HFF-Myc (cell line): ENCODE results near the gene SF1.

Experiments
- DNase-seq: peaks from one replicate; pipeline ENCODE4 v3.0.0-alpha.2; 2011; ENCODE audit warnings: low read depth; ENCODE audit errors: extremely low read depth
- H3K4me3 ChIP-seq: replicated peaks from 2 replicates; pipeline ENCODE4 v1.5.1; 2011; ENCODE audit warnings: low read depth, mild to moderate bottlenecking, control low read depth, low read length
- TF ChIP-seq, protein P1 (sequence below): IDR thresholded peaks from 2 replicates; pipeline ENCODE4 v1.5.1; 2012; ENCODE audit warnings: mild to moderate bottlenecking, low read depth, low read length, control low read depth; ENCODE audit errors: missing control alignments

SF1 gene

DNA sequence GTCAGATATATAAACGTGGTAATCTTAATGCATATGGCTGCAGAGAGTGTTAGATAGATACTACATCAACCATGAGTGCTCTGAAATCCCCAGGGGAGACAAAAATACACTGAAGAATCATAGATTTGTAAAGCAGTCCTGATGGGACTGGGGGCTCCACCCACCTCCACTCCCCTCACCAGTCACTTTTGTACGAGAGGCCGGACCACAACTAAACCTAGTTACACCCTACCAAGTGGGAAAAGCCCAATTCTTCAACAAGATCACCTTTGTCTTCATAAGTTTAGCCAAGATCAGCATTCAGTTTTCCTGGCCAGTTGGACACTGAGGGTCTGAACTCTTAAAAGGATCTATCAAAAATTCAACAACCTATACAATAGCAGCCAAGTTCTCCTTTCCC, 1.5 kb downstream of the SF1 start:
- DNase-seq = no peak
- peak overlapping the region; percentile 93 for H3K4me3 ChIP-seq
- TF ChIP-seq, protein P1, sequence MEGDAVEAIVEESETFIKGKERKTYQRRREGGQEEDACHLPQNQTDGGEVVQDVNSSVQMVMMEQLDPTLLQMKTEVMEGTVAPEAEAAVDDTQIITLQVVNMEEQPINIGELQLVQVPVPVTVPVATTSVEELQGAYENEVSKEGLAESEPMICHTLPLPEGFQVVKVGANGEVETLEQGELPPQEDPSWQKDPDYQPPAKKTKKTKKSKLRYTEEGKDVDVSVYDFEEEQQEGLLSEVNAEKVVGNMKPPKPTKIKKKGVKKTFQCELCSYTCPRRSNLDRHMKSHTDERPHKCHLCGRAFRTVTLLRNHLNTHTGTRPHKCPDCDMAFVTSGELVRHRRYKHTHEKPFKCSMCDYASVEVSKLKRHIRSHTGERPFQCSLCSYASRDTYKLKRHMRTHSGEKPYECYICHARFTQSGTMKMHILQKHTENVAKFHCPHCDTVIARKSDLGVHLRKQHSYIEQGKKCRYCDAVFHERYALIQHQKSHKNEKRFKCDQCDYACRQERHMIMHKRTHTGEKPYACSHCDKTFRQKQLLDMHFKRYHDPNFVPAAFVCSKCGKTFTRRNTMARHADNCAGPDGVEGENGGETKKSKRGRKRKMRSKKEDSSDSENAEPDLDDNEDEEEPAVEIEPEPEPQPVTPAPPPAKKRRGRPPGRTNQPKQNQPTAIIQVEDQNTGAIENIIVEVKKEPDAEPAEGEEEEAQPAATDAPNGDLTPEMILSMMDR = no peak

GRCh38 chr11:64776425-64776824, 1.9 kb downstream of the SF1 start:
- DNase-seq = no peak
- H3K4me3 ChIP-seq = peak overlapping the region; percentile 93
- TF ChIP-seq, protein P1 = no peak

DNA sequence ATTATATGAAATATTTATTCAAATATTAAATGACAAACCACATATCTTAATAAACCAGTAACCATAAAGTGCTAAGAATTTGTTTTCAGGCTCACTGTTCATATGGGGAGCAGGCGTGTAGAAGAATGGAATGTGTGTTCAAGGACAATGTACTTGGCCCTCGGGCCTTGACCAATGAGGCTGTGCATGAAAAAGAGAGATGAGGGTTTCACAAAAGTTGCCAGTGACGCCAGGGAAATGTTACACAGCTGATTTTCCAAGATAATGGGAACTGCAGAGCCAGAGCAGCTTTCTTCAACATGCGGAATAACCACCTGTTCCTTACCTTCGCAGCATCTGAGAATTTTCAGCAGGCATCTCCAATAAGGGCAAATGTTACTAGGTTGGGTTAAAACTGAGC, 4.2 kb downstream of the SF1 start:
- DNase-seq = no peak
- TF ChIP-seq, protein P1 = no peak
- no peak overlapping the region for H3K4me3 ChIP-seq

DNA sequence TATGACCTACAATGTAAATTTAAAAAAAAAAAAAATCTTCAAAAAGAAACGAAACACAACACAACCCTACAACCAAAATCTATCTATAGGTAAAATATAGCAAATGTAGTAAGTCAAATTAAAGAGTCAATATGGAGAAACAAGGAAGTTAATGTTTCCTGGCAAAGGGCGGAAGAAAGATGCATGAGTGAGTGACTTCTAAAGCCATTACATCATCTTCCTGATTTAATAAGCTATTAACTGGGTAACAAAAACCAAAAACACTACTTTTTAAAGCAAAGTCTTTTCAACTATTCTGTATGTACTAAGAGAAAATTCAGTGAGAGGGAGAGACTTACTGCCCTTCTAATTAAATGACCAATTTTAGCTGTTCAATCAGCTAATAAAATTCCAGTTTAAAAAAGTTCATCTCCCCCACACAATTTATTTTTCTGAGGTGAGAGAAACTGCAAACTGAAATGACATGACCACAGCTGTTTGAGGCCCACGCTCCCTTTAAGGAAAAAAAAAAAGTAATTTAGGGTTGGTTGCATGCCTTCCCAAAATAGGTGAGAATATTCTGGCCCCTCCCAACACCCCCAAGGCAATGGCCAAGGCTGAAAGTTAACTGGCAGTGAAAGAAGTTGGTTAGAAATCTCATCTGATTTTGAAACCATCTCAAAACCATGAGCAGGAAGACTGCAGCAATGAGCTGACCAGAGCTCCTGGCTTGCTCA, 5.9 kb downstream of the SF1 start:
- no peak for DNase-seq
- TF ChIP-seq, protein P1 = no peak
- no peak overlapping the region for H3K4me3 ChIP-seq

- DNase-seq = no peak
- no peak overlapping the region for H3K4me3 ChIP-seq
- TF ChIP-seq, protein P1 = no peak
These were observed 6.5 kb downstream of the SF1 start for GRCh38 chr11:64771861-64772260.

DNA sequence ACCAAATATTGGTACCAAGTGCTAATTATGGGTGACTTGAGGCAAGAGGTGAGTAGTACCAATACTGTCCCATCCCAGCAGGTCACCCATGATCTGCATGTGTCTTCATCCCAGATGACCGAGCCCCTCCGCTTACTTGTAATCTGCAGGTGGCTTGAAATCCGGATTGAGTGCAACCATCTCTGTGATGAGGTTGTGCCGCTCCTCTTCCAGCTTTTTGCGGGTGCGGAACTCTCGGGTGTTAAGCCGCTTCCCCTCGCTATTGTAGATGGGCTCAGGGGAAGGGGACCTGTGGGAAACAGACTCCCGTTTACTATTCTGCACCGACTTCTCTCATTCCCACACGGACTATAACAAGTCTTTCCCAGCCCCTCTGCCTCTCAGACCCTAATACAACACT, 8.2 kb downstream of the SF1 start:
- DNase-seq = no peak
- no peak overlapping the region for H3K4me3 ChIP-seq
- TF ChIP-seq, protein P1 = no peak

GRCh38 chr11:64769283-64769682, 9.1 kb downstream of the SF1 start:
- H3K4me3 ChIP-seq = no peak overlapping the region
- DNase-seq = no peak
- TF ChIP-seq, protein P1 = no peak
